ENCODE results near the gene CIAO2B. TPM values are rescaled to one million over a fixed set of nuclear protein-coding genes. Genes with fewer than 3 reads are reported as not detected.

CIAO2B gene
- total and polyA plus RNA-seq, 3 donors from 2014 or later = 113 to 179 (median 145) TPM

DNA sequence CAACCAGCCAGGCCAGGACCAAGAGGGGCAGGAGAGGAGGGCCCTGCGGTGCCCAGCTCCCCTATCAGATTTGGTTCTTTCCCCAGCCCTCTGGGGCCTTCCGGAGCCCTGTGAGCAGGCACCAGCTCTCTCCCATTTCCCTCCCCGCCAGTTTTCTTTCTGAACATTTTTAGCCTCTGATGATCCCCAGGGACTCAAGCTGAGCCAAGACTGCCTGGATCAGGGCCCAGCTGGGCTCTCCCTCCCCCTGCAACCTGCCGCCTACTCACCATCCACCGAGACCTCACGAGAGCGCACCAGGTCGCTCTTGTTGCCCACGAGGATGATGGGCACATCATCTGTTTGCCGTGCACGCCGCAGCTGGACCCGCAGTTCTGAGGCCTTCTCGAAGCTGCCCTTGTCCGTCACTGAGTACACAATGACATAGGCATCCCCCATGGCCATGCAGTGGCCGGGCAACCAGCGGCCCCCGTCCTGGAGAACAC lies 10.9 kb downstream of the CIAO2B start:
- H3K27me3 ChIP-seq = no peaks in the 10 kb centered on the region
- 54 to 67% methylated on average over 18 of the region's 18 CpGs for WGBS, 2 donors
- H3K9me3 ChIP-seq = no peaks in the 10 kb centered on the region
- no peak for TF ChIP-seq POLR2A (IDR thresholded peaks at IDR 0.05)
- TF ChIP-seq, protein P1, sequence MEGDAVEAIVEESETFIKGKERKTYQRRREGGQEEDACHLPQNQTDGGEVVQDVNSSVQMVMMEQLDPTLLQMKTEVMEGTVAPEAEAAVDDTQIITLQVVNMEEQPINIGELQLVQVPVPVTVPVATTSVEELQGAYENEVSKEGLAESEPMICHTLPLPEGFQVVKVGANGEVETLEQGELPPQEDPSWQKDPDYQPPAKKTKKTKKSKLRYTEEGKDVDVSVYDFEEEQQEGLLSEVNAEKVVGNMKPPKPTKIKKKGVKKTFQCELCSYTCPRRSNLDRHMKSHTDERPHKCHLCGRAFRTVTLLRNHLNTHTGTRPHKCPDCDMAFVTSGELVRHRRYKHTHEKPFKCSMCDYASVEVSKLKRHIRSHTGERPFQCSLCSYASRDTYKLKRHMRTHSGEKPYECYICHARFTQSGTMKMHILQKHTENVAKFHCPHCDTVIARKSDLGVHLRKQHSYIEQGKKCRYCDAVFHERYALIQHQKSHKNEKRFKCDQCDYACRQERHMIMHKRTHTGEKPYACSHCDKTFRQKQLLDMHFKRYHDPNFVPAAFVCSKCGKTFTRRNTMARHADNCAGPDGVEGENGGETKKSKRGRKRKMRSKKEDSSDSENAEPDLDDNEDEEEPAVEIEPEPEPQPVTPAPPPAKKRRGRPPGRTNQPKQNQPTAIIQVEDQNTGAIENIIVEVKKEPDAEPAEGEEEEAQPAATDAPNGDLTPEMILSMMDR (IDR thresholded peaks at IDR 0.05) = no peak
- H3K4me3 ChIP-seq = no peak overlapping the region
- peak overlapping the region; percentile 51 to 65 for H3K27ac ChIP-seq
- intact Hi-C loops (cut with DNase I; ENCODE audit: low total_unique reads) = no loop called here
- DNase-seq = peak; percentile 58
- H3K36me3 ChIP-seq (ENCODE audit: low read depth, missing control alignments) = no peaks in the 10 kb centered on the region
- peaks cover 39% of the 10 kb centered on the region for H3K4me1 ChIP-seq

DNA sequence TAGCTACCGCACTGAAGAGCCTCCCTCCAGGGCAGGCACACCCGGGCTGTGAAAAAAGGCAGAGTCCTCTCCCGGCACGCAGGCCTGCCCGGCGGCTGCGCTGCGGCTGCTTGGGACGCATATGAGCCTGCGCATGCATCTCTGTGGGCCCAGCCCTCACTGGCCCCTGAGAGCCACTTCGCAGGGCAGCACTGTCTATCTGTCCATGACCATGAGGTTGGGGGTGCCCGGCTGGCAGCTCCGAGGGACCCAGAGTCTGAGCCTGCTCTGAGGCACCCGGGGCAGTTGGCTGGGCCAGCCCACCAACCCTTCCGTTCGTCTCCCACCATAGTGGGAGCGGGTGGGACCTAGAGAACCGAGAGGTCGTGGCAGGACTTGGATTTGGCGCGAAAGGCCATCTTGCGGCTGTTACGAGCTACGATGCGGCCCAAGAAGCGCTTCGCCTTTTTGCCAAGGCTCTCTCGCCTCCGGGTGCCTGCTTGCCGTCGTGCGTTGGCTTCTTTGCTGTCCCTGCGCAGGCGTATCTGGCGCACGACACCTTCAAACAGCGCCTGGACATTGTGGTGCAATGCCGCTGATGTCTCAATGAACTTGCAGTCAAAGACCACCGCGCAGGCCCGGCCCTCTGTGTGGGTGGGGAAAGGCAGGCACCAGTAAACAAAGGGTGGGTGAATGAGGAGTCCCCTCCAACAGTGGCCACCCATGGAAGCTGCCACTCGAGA lies 12.3 kb downstream of the CIAO2B start:
- TF ChIP-seq, protein P1 (IDR thresholded peaks at IDR 0.05) = no peak
- no peak for TF ChIP-seq POLR2A (IDR thresholded peaks at IDR 0.05)
- Histone ChIP-seq H3K9me3 (no peaks in the 10 kb centered on the region), H3K4me1 (peaks cover 39% of the 10 kb centered on the region), H3K4me3 (peak overlapping the region in 1 of 2 donors; percentile 29), H3K27ac (peak overlapping the region in 1 of 2 donors; percentile 36), H3K27me3 (no peaks in the 10 kb centered on the region), H3K36me3 (ENCODE audit: low read depth, missing control alignments) (no peaks in the 10 kb centered on the region)
- WGBS, 2 donors = 72 to 80% methylated on average over 33 to 42 of the region's 42 CpGs
- intact Hi-C loops (cut with DNase I; ENCODE audit: low total_unique reads) = no loop called here
- DNase-seq = no peak

DNA sequence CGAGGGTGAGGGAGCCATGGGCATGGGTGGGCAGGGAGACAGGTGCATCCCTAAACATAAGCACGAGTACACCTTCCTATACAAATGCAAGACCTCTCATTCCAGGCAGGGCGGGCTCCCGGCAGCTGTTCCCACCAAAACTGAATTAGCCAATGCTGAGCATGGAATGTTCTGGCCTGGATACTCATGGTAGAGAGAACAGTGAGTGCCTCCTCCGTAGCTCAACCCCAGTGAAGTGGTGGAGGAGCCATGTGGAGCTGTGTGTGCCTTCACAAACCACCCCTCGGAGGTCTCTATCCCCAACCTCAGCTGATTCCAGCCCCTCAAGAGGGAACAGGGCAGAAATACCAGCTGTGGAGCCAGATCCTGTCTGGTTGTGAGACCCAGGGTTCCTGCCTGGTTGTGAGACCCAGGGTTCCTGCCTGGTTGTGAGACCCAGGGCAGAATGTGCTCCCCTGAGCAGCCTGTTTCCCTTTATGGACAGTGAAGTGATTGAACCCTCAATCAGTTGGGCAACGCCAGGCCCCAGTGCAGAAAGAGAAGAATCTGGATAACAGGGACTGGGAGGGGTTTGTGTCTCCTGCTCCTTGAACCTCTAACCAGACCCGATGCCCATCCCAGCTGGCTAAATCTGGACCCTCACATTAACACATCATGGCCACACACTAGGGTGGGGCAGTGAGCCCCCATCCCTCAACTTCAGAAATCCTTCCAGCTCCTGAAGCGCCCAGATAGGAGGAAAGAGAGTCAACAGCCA lies 13.1 kb downstream of the CIAO2B start:
- DNase-seq = no peak
- 62 to 69% methylated on average over 6 to 8 of the region's 9 CpGs for WGBS, 2 donors
- intact Hi-C loops (cut with DNase I; ENCODE audit: low total_unique reads) = no loop called here
- H3K27ac ChIP-seq = peak overlapping the region; percentile 31 to 36
- H3K36me3 ChIP-seq (ENCODE audit: low read depth, missing control alignments) = no peaks in the 10 kb centered on the region
- H3K9me3 ChIP-seq = no peaks in the 10 kb centered on the region
- H3K4me3 ChIP-seq = peak overlapping the region in 1 of 2 donors; percentile 29
- no peaks in the 10 kb centered on the region for H3K27me3 ChIP-seq
- no peak for TF ChIP-seq POLR2A (IDR thresholded peaks at IDR 0.05)
- TF ChIP-seq, protein P1 (IDR thresholded peaks at IDR 0.05) = no peak
- peaks cover 37% of the 10 kb centered on the region for H3K4me1 ChIP-seq

DNA sequence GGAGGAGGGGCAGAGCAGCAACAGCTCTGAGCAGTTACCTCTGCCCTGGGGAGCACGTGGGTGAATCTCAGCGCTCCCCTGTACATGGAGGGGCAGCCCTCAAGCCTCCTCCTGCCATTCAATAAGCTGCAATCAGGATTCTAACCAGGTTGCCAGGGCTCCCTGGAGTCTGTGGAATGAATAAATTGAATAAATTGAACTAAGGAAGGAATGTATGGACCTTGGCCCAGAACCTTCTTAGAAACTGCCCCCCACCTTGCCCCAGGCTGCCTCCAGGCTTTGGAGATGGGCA lies 14.0 kb downstream of the CIAO2B start:
- TF ChIP-seq POLR2A (IDR thresholded peaks at IDR 0.05) = no peak
- TF ChIP-seq, protein P1 (IDR thresholded peaks at IDR 0.05) = no peak
- Histone ChIP-seq H3K9me3 (no peaks in the 10 kb centered on the region), H3K36me3 (ENCODE audit: low read depth, missing control alignments) (no peaks in the 10 kb centered on the region), H3K27me3 (no peaks in the 10 kb centered on the region), H3K4me1 (peaks cover 29% of the 10 kb centered on the region), H3K4me3 (no peak overlapping the region), H3K27ac (no peak overlapping the region)
- WGBS, 2 donors = 68 to 78% methylated on average over 2 of the region's 2 CpGs
- no peak for DNase-seq
- intact Hi-C loops (cut with DNase I; ENCODE audit: low total_unique reads) = no loop called here

Data from testis (tissue), 3 donors.